Endothelial cell (in vitro differentiated cells): ENCODE results near the gene UBAC1. TPM values are rescaled to one million over a fixed set of nuclear protein-coding genes. Genes with fewer than 3 reads are reported as not detected.

Source experiments
- DNase-seq: peaks from one replicate; pipeline ENCODE4 v3.0.0; 2021; ENCODE audit warnings: low spot score
- H3K27ac Mint-ChIP-seq: one replicate; pipeline ENCODE4 v1.8.0; 2021; ENCODE audit warnings: mixed read lengths, inconsistent platforms; ENCODE audit not compliant: unreplicated experiment
- H3K27me3 Mint-ChIP-seq: one replicate; pipeline ENCODE4 v1.8.0; 2021; ENCODE audit warnings: mild to moderate bottlenecking, moderate library complexity, mixed read lengths, inconsistent platforms; ENCODE audit not compliant: unreplicated experiment
- H3K36me3 Mint-ChIP-seq: one replicate; pipeline ENCODE4 v1.8.0; 2021; ENCODE audit warnings: mild to moderate bottlenecking, low read depth, mixed read lengths, inconsistent platforms; ENCODE audit not compliant: unreplicated experiment
- H3K4me1 Mint-ChIP-seq: one replicate; pipeline ENCODE4 v1.8.0; 2021; ENCODE audit warnings: mild to moderate bottlenecking, mixed read lengths, inconsistent platforms; ENCODE audit not compliant: unreplicated experiment
- H3K4me3 Mint-ChIP-seq: one replicate; pipeline ENCODE4 v1.8.0; 2021; ENCODE audit warnings: mild to moderate bottlenecking, mixed read lengths, inconsistent platforms; ENCODE audit not compliant: unreplicated experiment
- H3K9me3 Mint-ChIP-seq: one replicate; pipeline ENCODE4 v1.8.0; 2021; ENCODE audit warnings: mixed read lengths, inconsistent platforms; ENCODE audit not compliant: unreplicated experiment
- CTCF ChIP-seq: fragments of 200-600 bp; sonication (generic); IDR thresholded peaks from one replicate; pipeline ENCODE4 v1.5.0; 2021; ENCODE audit warnings: antibody characterized with exemption; ENCODE audit not compliant: unreplicated experiment
- total RNA-seq: library from RNA; stranded (reverse); fragmentation: NEBNext Ultra II Directional; extraction: Animal tissue kit (Norgen Biotek cat#: 25700); gene quantifications from one replicate; pipeline ENCODE4 v1.2.1, GENCODE V29; 2021; ENCODE audit not compliant: unreplicated experiment

Gene UBAC1
- total RNA-seq, 1 donor from 2014 or later, result 46.8 TPM

GRCh38 chr9:135910216-135910615 is 51.0 kb downstream of the UBAC1 start:
- TF ChIP-seq CTCF, result no peak
- Mint-ChIP-seq H3K27me3 (peaks cover 9% of the 10 kb centered on the region), H3K27ac (no peak overlapping the region), H3K4me3 (peak overlapping the region; percentile 53), H3K4me1 (peaks cover 20% of the 10 kb centered on the region), H3K9me3 (peaks cover 10% of the 10 kb centered on the region), H3K36me3 (peaks cover 59% of the 10 kb centered on the region)
- DNase-seq, result no peak

- Mint-ChIP-seq H3K4me1 (peaks cover 23% of the 10 kb centered on the region), H3K27me3 (peaks cover 6% of the 10 kb centered on the region), H3K27ac (no peak overlapping the region), H3K36me3 (peaks cover 54% of the 10 kb centered on the region), H3K4me3 (peak overlapping the region; percentile 82), H3K9me3 (peaks cover 6% of the 10 kb centered on the region)
- no peak for TF ChIP-seq CTCF
- DNase-seq, result no peak
Measured at GRCh38 chr9:135909371-135909770, 51.8 kb downstream of the UBAC1 start.

- peaks cover 3% of the 10 kb centered on the region for H3K9me3 Mint-ChIP-seq
- peak overlapping the region; percentile 33 for H3K27ac Mint-ChIP-seq
- peak overlapping the region; percentile 82 for H3K4me3 Mint-ChIP-seq
- peaks cover 6% of the 10 kb centered on the region for H3K27me3 Mint-ChIP-seq
- peaks cover 23% of the 10 kb centered on the region for H3K4me1 Mint-ChIP-seq
- DNase-seq, result no peak
- H3K36me3 Mint-ChIP-seq, result peaks cover 48% of the 10 kb centered on the region
- no peak for TF ChIP-seq CTCF
Measured at GRCh38 chr9:135908754-135909204, 52.4 kb downstream of the UBAC1 start.

GRCh38 chr9:135908093-135908753 is 53.0 kb downstream of the UBAC1 start:
- peaks cover 43% of the 10 kb centered on the region for H3K36me3 Mint-ChIP-seq
- H3K9me3 Mint-ChIP-seq, result no peaks in the 10 kb centered on the region
- DNase-seq, result peak; percentile 35
- H3K27me3 Mint-ChIP-seq, result peaks cover 6% of the 10 kb centered on the region
- peaks cover 23% of the 10 kb centered on the region for H3K4me1 Mint-ChIP-seq
- no peak for TF ChIP-seq CTCF
- H3K4me3 Mint-ChIP-seq, result peak overlapping the region; percentile 82
- H3K27ac Mint-ChIP-seq, result peak overlapping the region; percentile 33

GRCh38 chr9:135907431-135908092 is 53.6 kb downstream of the UBAC1 start, which contains the start of gene CAMSAP1:
TSS of gene CAMSAP1 (minus strand) at chr9:135907546. CDS start at chr9:135907159, 387 bp downstream.
- peaks cover 23% of the 10 kb centered on the region for H3K4me1 Mint-ChIP-seq
- peak; percentile 97 for DNase-seq
- H3K36me3 Mint-ChIP-seq, result peaks cover 42% of the 10 kb centered on the region
- no peak within 1 kb of the TSS for H3K27ac Mint-ChIP-seq
- no peaks in the 10 kb centered on the region for H3K9me3 Mint-ChIP-seq
- H3K27me3 Mint-ChIP-seq, result peaks cover 6% of the 10 kb centered on the region
- TF ChIP-seq CTCF, result no peak
- H3K4me3 Mint-ChIP-seq, result peak within 1 kb of the TSS; percentile 97
